NCI-H1048 (cell line): Measurements from ENCODE around the gene MEGF6.

ENCODE experiments used
- DNase-seq: peaks from one replicate; lab custom pipeline; 2025; lab: John Stamatoyannopoulos, UW

The MEGF6 gene

GRCh38 chr1:3552751-3553150 lies 58.6 kb downstream of the MEGF6 start:
- no peak for DNase-seq

GRCh38 chr1:3552176-3552575 lies 59.1 kb downstream of the MEGF6 start:
- no peak for DNase-seq

- DNase-seq = no peak
These were observed 59.6 kb downstream of the MEGF6 start for GRCh38 chr1:3551711-3552110.

GRCh38 chr1:3551290-3551678 lies 60.0 kb downstream of the MEGF6 start:
- no peak for DNase-seq

GRCh38 chr1:3550511-3551289 lies 60.6 kb downstream of the MEGF6 start:
- no peak for DNase-seq

GRCh38 chr1:3548895-3549294 lies 62.4 kb downstream of the MEGF6 start:
- DNase-seq = no peak

- no peak for DNase-seq
These were observed 63.0 kb downstream of the MEGF6 start for GRCh38 chr1:3548156-3548893.

GRCh38 chr1:3547055-3548005 lies 64.0 kb downstream of the MEGF6 start:
- DNase-seq = no peak

GRCh38 chr1:3546048-3546384 lies 65.3 kb downstream of the MEGF6 start:
- no peak for DNase-seq

GRCh38 chr1:3545363-3546047 lies 65.8 kb downstream of the MEGF6 start:
- no peak for DNase-seq

- no peak for DNase-seq
These were observed 67.0 kb downstream of the MEGF6 start for GRCh38 chr1:3544040-3544977.

GRCh38 chr1:3543076-3544039 lies 68.0 kb downstream of the MEGF6 start:
- DNase-seq = no peak

GRCh38 chr1:3542676-3543075 lies 68.6 kb downstream of the MEGF6 start:
- no peak for DNase-seq

GRCh38 chr1:3541936-3542335 lies 69.4 kb downstream of the MEGF6 start:
- no peak for DNase-seq

GRCh38 chr1:3541465-3541864 lies 69.8 kb downstream of the MEGF6 start:
- DNase-seq = no peak

GRCh38 chr1:3540876-3541275 lies 70.4 kb downstream of the MEGF6 start:
- no peak for DNase-seq

GRCh38 chr1:3539707-3540425 lies 71.4 kb downstream of the MEGF6 start:
- no peak for DNase-seq

GRCh38 chr1:3537359-3537758 lies 73.9 kb downstream of the MEGF6 start:
- no peak for DNase-seq
